Uterus (tissue), 4 donors: Measurements from ENCODE around the gene SETD3. TPM values are rescaled to one million over a fixed set of nuclear protein-coding genes. Genes with fewer than 3 reads are reported as not detected.

Source experiments
- DNase-seq, 2 donors: peaks; one replicate each; pipeline ENCODE4 v3.0.0-alpha.2; 2019 to 2020
- H3K27ac ChIP-seq, 2 donors: fragments of 200-600 bp; sonication (generic); 1 replicate in 1 of 2; 2 replicates in 1 of 2; pipeline ENCODE4 v1.5.1; 2016 to 2018
- H3K27me3 ChIP-seq, 2 donors: fragments of 200-600 bp; sonication (generic); one replicate each; pipeline ENCODE4 v1.5.1; 2018 to 2019; ENCODE audit warnings: control low read depth in 1 of 2
- H3K36me3 ChIP-seq, 2 donors: fragments of 200-600 bp; sonication (generic); one replicate each; pipeline ENCODE4 v1.5.1; 2019; ENCODE audit warnings: control low read depth in 1 of 2
- H3K4me1 ChIP-seq, 2 donors: fragments of 200-600 bp; sonication (generic); one replicate each; pipeline ENCODE4 v1.5.1; 2018 to 2019; ENCODE audit warnings: control low read depth in 1 of 2
- H3K4me3 ChIP-seq, 2 donors: fragments of 200-600 bp; sonication (generic); 1 replicate in 1 of 2; 2 replicates in 1 of 2; pipeline ENCODE4 v1.5.1; 2018 to 2019; ENCODE audit warnings: mild to moderate bottlenecking in 1 of 2
- H3K9me3 ChIP-seq, 2 donors: fragments of 200-600 bp; sonication (generic); one replicate each; pipeline ENCODE4 v1.5.1; 2019; ENCODE audit warnings: control low read depth in 1 of 2
- POLR2A ChIP-seq, 2 donors: fragments of 450-650 bp; IDR thresholded peaks; one replicate each; pipeline ENCODE4 v1.6.1; 2016; ENCODE audit warnings: antibody characterized with exemption in 2 of 2, mild to moderate bottlenecking in 1 of 2, moderate library complexity in 1 of 2
- intact Hi-C: fragments of 100-400 bp; cut with DNase I; formaldehyde crosslinking; loops from one replicate; pipeline ENCODE4 v1.15.1; 2023; ENCODE audit warnings: low total_unique reads
- total RNA-seq, 4 donors: library from RNA; depleted of rRNA in 3 of 4; stranded (reverse); fragments of >200 nt in 3 of 4; gene quantifications; one replicate each; pipeline versions ENCODE4 v1.1.0 to v1.2.4, GENCODE V29; 2014 to 2023
- TF ChIP-seq, protein P1 (sequence below), 4 experiments: fragments of 200-600 bp in 2 of 4; fragments of 450-650 bp in 2 of 4; sonication (generic) in 2 of 4; IDR thresholded peaks; one replicate each; pipeline ENCODE4 v1.5.1; 2016 to 2019; ENCODE audit warnings: antibody characterized with exemption in 4 of 4, mild to moderate bottlenecking in 2 of 4, moderate library complexity in 1 of 4
- donor health status: DM: yes; HTN: yes; CAD: no.

Gene SETD3
- total RNA-seq, 4 donors from 2014 or later = 98.1 to 151 (median 121) TPM

DNA sequence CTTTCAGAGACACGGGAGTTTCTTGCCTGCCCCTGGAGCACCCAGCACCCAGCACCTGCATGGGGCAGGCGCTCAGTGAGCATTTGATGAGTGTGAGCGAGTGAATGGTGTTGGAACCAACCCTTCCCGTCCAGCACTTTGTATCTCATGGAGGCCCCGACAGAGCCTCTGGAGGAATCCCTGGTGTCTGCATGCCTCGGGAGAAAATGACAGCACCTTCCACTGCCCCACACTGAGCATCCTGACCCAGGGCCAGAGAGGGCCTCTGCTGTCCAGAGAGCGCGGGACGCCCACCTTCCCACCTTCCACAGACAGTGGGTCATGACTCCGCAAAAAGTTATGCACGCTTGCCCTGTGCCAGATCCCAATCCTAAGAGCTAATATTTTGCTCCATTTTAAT, 105.7 kb downstream of the SETD3 start:
- Histone ChIP-seq H3K27ac (no peak overlapping the region), H3K27me3 (no peaks in the 10 kb centered on the region), H3K9me3 (no peaks in the 10 kb centered on the region), H3K4me3 (no peak overlapping the region), H3K36me3 (no peaks in the 10 kb centered on the region), H3K4me1 (no peaks in the 10 kb centered on the region)
- intact Hi-C loops = no loop called here
- TF ChIP-seq, protein P1, sequence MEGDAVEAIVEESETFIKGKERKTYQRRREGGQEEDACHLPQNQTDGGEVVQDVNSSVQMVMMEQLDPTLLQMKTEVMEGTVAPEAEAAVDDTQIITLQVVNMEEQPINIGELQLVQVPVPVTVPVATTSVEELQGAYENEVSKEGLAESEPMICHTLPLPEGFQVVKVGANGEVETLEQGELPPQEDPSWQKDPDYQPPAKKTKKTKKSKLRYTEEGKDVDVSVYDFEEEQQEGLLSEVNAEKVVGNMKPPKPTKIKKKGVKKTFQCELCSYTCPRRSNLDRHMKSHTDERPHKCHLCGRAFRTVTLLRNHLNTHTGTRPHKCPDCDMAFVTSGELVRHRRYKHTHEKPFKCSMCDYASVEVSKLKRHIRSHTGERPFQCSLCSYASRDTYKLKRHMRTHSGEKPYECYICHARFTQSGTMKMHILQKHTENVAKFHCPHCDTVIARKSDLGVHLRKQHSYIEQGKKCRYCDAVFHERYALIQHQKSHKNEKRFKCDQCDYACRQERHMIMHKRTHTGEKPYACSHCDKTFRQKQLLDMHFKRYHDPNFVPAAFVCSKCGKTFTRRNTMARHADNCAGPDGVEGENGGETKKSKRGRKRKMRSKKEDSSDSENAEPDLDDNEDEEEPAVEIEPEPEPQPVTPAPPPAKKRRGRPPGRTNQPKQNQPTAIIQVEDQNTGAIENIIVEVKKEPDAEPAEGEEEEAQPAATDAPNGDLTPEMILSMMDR (IDR thresholded peaks at IDR 0.05) = no peak
- TF ChIP-seq POLR2A (IDR thresholded peaks at IDR 0.05) = no peak
- DNase-seq = no peak

DNA sequence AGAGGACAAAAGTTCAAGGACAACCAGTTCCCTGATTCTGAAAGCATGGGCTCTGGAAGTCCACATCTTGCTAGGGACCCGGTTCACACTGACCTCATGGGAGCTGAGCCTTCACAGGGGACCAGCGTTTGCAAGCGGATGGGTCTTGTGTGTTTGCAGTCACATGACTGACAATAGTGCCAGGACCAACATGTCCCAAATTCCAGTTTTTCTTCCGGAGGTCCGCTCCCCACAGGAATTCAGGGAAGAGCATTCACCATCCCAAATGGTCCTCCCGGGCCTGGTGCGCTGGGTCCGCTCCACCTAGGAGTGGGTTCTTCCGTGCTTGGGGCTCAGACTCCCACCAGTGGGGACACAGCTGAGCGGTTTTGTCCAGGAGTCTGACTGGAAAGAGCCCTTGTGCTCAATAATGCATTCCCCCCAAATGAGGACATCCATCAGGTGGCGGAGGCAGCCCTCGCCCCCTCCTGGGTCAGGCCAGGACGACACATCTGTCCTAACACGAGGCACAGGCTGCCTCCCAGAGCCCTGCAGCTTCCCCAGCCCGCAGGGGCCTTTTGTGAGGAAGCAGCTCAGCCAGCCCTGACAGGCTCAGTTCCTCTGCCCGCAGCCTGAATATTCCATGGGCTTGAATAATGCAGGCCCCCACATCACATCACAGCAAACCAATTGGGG, 116.9 kb downstream of the SETD3 start:
- TF ChIP-seq, protein P1 (IDR thresholded peaks at IDR 0.05) = no peak
- TF ChIP-seq POLR2A (IDR thresholded peaks at IDR 0.05) = no peak
- no peaks in the 10 kb centered on the region for H3K36me3 ChIP-seq
- H3K4me1 ChIP-seq = no peaks in the 10 kb centered on the region
- no peak overlapping the region for H3K4me3 ChIP-seq
- H3K27ac ChIP-seq = no peak overlapping the region
- H3K27me3 ChIP-seq = no peaks in the 10 kb centered on the region
- no peak for DNase-seq
- H3K9me3 ChIP-seq = no peaks in the 10 kb centered on the region
- intact Hi-C loops = no loop called here

DNA sequence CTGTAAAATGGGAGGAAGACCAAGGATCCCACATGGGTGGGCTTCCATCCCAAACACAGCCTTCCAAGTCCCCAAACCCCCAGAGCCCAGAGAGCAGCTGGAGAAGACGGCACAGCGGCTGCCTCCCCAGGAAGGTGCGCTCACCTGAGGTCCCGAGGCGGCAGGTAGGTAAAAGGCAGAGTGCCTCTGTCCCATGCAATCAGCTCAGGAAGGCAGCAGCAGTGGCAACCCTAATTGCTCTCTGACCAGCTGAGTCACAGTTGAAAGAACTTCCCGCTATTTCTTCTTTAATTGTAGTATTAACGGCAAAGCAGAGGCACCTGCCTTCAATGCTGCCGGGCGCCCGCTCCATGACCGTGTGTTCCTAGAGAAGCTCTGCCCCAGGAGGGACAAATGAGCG, 117.6 kb downstream of the SETD3 start:
- no peaks in the 10 kb centered on the region for H3K4me1 ChIP-seq
- no peak for DNase-seq
- intact Hi-C loops = no loop called here
- no peaks in the 10 kb centered on the region for H3K9me3 ChIP-seq
- H3K27ac ChIP-seq = no peak overlapping the region
- TF ChIP-seq POLR2A (IDR thresholded peaks at IDR 0.05) = no peak
- TF ChIP-seq, protein P1 (IDR thresholded peaks at IDR 0.05) = no peak
- H3K4me3 ChIP-seq = no peak overlapping the region
- H3K27me3 ChIP-seq = no peaks in the 10 kb centered on the region
- no peaks in the 10 kb centered on the region for H3K36me3 ChIP-seq

DNA sequence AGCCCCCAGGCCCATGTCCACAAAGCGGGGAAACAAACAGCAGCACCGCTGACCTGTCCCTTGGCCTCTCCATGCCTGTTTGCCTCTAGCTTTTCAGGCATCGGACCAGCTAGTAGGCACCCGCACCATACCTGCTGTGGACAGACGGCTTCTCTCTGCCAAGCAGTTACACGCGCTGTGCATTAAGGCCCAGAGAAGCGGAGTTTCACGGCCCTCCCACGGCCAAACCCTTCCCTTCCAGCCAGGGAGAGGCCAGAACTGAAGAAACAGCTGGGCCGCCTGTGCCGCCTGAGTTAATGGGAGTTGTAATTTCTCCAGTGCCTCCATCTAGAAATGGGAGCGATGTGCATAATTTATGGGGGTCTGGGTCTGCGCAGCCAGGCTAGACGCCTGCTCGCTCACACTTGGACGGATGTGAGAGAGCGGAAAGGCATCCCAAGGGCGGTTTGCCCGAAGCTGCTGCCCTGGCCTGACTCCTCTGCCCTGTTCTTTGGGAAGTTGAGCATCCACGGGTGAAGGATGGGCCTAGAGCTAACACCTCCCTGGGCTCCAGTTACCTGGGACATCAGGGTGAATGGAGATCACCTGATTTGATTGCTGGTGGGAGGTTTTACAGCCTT, 119.0 kb downstream of the SETD3 start:
- H3K9me3 ChIP-seq = no peaks in the 10 kb centered on the region
- H3K36me3 ChIP-seq = no peaks in the 10 kb centered on the region
- H3K27ac ChIP-seq = no peak overlapping the region
- intact Hi-C loops = no loop called here
- no peak for TF ChIP-seq POLR2A (IDR thresholded peaks at IDR 0.05)
- TF ChIP-seq, protein P1 (IDR thresholded peaks at IDR 0.05) = no peak
- no peak for DNase-seq
- no peaks in the 10 kb centered on the region for H3K27me3 ChIP-seq
- no peak overlapping the region for H3K4me3 ChIP-seq
- no peaks in the 10 kb centered on the region for H3K4me1 ChIP-seq

DNA sequence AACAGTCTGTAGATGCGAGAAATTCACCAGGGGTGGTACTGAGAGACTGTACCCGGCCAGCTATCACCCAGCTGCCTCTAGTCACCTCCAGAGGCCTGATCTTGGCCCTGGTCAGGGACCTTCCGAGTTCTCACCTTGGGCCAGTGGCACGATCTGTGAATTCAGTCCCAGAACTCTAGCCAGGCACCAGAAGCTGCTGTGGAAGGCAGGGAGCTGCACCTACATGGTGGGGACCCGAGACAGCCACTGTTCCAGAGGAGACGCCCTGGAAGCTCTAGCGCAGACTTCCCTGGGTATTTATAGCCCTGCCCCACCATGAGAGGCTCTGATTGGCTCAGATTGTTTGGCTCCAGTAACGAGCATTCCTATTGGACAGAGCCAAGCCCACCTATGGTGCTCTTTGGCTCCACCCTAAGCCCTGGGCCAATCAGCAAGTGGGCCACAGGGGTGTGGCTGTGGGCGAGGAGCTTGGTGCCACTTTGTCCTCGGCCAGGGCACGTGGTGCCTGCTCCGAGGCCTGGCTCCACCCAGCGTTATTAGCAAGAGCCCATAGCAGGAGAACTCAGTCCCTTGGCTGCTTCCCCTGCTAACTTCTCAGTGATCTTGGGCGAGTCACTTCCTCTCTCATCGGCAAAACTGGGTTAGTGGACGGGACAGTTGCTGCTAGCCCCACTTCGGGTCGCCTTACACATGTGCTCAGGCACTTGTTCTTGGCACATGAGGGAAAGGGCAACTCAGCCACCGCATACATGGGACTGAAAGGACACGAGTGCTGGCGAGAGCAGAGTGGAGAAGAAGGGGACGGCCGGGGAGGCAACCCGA, 119.7 kb downstream of the SETD3 start:
- no peak for DNase-seq
- Histone ChIP-seq H3K27me3 (no peaks in the 10 kb centered on the region), H3K27ac (no peak overlapping the region), H3K4me3 (no peak overlapping the region), H3K36me3 (no peaks in the 10 kb centered on the region), H3K9me3 (no peaks in the 10 kb centered on the region), H3K4me1 (no peaks in the 10 kb centered on the region)
- intact Hi-C loops = no loop called here
- TF ChIP-seq, protein P1 (IDR thresholded peaks at IDR 0.05) = no peak
- no peak for TF ChIP-seq POLR2A (IDR thresholded peaks at IDR 0.05)
